SH-SY5Y (cell line): Measurements from ENCODE around the gene GPHN.

Experiments used
- GATA2 ChIP-seq: IDR thresholded peaks from 2 replicates; pipeline ENCODE4 v1.6.1; 2011; ENCODE audit warnings: mild to moderate bottlenecking, low read depth, low read length
- GATA3 ChIP-seq: IDR thresholded peaks from 2 replicates; pipeline ENCODE4 v1.6.1; 2011; ENCODE audit warnings: low read depth, mild to moderate bottlenecking, low read length, moderate library complexity

GRCh38 chr14:66746316-66747006 lies 238.5 kb downstream of the GPHN start:
- TF ChIP-seq GATA2 (no peak), GATA3 (no peak)
